Karpas-422 (cell line): ENCODE results near the gene WNT10A. TPM values are rescaled to one million over a fixed set of nuclear protein-coding genes. Genes with fewer than 3 reads are reported as not detected.

ENCODE experiments used
- DNase-seq: peaks from one replicate; pipeline ENCODE4 v3.0.0-alpha.2; 2015
- H2AFZ ChIP-seq: fragments of 200-600 bp; sonication (generic); 2 replicates; pipeline ENCODE4 v1.6.1; 2014; ENCODE audit warnings: antibody characterized with exemption, low read length, mixed read lengths
- H3K27ac ChIP-seq: fragments of 200-600 bp; sonication (generic); 2 replicates; pipeline ENCODE4 v1.5.1; 2014; ENCODE audit warnings: mild to moderate bottlenecking, low read length, moderate library complexity
- H3K27me3 ChIP-seq: fragments of 200-600 bp; sonication (generic); 2 replicates; pipeline ENCODE4 v1.6.1; 2014; ENCODE audit warnings: low read length, mixed read lengths
- H3K36me3 ChIP-seq: fragments of 200-600 bp; sonication (generic); 2 replicates; pipeline ENCODE4 v1.6.1; 2014; ENCODE audit warnings: low read length, mixed read lengths; ENCODE audit not compliant: insufficient read depth
- H3K4me1 ChIP-seq: fragments of 200-600 bp; sonication (generic); 2 replicates; pipeline ENCODE4 v1.6.1; 2014; ENCODE audit warnings: mild to moderate bottlenecking, low read length, mixed read lengths
- H3K4me2 ChIP-seq: fragments of 200-600 bp; sonication (generic); 2 replicates; pipeline ENCODE4 v1.6.1; 2014; ENCODE audit warnings: low read length, low read depth, mild to moderate bottlenecking; ENCODE audit not compliant: poor library complexity, severe bottlenecking
- H3K4me3 ChIP-seq: fragments of 200-600 bp; sonication (generic); 2 replicates; pipeline ENCODE4 v1.5.1; 2014; ENCODE audit warnings: mild to moderate bottlenecking, antibody characterized with exemption, low read length, mixed read lengths
- H3K79me2 ChIP-seq: fragments of 200-600 bp; sonication (generic); 2 replicates; pipeline ENCODE4 v1.6.1; 2014; ENCODE audit warnings: mild to moderate bottlenecking, low read length, mixed read lengths
- H3K9ac ChIP-seq: fragments of 200-600 bp; sonication (generic); 2 replicates; pipeline ENCODE4 v1.6.0; 2014; ENCODE audit warnings: low read length
- H3K9me2 ChIP-seq: fragments of 200-600 bp; sonication (generic), shearing (Covaris generic); replicated peaks from 2 replicates; pipeline ENCODE4 v1.6.0; 2014; ENCODE audit warnings: mild to moderate bottlenecking, low read length, moderate library complexity; ENCODE audit not compliant: insufficient read depth
- H3K9me3 ChIP-seq: fragments of 300-700, 200-600 bp; sonication (generic); 2 replicates; pipeline ENCODE4 v1.6.1; 2014; ENCODE audit warnings: low read length, mixed read lengths
- H4K20me1 ChIP-seq: fragments of 200-600 bp; sonication (generic); 2 replicates; pipeline ENCODE4 v1.6.1; 2014; ENCODE audit warnings: mild to moderate bottlenecking, antibody characterized with exemption, low read length, low read depth; ENCODE audit not compliant: insufficient read depth
- total RNA-seq: library from RNA; depleted of rRNA; stranded (reverse); fragments of >200 nt; shearing (Covaris generic); gene quantifications from 2 replicates; pipeline ENCODE4 v1.2.3, GENCODE V29; 2014; ENCODE audit warnings: low replicate concordance

WNT10A gene
- total RNA-seq, 1 experiment from 2014 or later, result 2.9 TPM

- H3K9ac ChIP-seq, result no peak overlapping the region
- no peaks in the 10 kb centered on the region for H4K20me1 ChIP-seq
- H3K36me3 ChIP-seq, result no peaks in the 10 kb centered on the region
- H3K4me2 ChIP-seq, result no peak overlapping the region
- no peaks in the 10 kb centered on the region for H3K79me2 ChIP-seq
- DNase-seq, result no peak
- H3K4me3 ChIP-seq, result no peak overlapping the region
- H3K27me3 ChIP-seq, result no peaks in the 10 kb centered on the region
- H3K4me1 ChIP-seq, result peaks cover 41% of the 10 kb centered on the region
- no peaks in the 10 kb centered on the region for H3K9me2 ChIP-seq
- no peak overlapping the region for H2AFZ ChIP-seq
- no peak overlapping the region for H3K27ac ChIP-seq
- no peaks in the 10 kb centered on the region for H3K9me3 ChIP-seq
These were observed 2.3 kb downstream of the WNT10A start for GRCh38 chr2:218882866-218883366.

DNA sequence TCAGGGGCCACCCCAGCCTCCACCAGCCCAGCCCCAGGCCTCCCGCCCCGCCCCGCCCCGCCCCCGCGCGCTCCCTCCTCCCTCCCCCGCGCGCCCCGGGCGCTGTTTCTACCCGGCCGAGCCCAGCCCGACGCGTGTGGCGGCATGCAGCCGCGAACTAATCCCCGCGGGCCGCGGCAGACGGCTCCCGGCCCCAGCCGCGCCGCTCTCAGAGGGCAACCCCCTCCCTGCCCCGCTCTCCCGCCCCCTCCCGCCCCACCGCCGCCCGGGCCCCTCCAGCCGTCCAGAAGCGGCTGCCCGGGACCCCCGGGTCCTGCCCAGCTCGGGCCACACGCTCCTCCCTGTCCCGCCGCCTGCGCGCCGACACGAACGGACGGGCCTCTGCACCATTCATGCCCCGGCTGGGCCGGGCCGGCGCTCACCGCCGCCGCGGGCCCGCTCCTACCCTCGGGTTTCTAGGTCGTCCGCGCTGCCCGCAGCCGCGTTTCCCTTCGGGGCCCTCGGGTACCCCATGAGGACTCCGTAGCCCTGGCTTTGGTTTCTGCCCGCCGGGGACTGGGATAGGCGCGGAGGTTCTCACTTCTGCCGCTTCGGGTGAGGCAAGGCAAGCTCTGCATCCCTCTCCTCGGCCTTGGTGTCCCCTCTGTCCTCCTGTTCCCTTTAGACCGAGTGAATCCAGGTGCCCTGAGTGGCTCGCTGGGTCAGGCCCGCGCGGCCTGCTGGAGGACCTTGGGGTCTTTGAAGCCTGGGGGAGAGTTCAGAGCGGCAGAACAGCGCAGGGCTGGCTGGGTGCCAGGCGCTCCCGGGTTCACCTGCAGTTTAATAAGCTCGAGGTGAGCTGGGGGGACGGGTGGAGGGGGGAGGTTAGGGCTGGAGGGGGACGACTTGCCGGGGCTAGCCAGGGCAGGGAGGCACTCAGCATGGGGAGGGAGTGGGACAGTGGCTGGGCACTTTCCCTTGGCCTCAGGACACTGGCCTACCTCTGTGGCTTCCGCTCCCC is 3.1 kb downstream of the WNT10A start:
- no peak overlapping the region for H3K4me2 ChIP-seq
- no peaks in the 10 kb centered on the region for H3K36me3 ChIP-seq
- H3K9me2 ChIP-seq, result no peaks in the 10 kb centered on the region
- no peak overlapping the region for H3K9ac ChIP-seq
- H3K79me2 ChIP-seq, result no peaks in the 10 kb centered on the region
- no peak overlapping the region for H3K4me3 ChIP-seq
- no peaks in the 10 kb centered on the region for H3K27me3 ChIP-seq
- H4K20me1 ChIP-seq, result no peaks in the 10 kb centered on the region
- H2AFZ ChIP-seq, result no peak overlapping the region
- H3K9me3 ChIP-seq, result no peaks in the 10 kb centered on the region
- H3K27ac ChIP-seq, result no peak overlapping the region
- H3K4me1 ChIP-seq, result peaks cover 41% of the 10 kb centered on the region
- DNase-seq, result no peak

- no peak overlapping the region for H3K4me2 ChIP-seq
- H3K27me3 ChIP-seq, result no peaks in the 10 kb centered on the region
- no peaks in the 10 kb centered on the region for H3K9me2 ChIP-seq
- no peaks in the 10 kb centered on the region for H4K20me1 ChIP-seq
- no peak overlapping the region for H3K27ac ChIP-seq
- H3K79me2 ChIP-seq, result no peaks in the 10 kb centered on the region
- H3K36me3 ChIP-seq, result no peaks in the 10 kb centered on the region
- H2AFZ ChIP-seq, result no peak overlapping the region
- H3K9me3 ChIP-seq, result no peaks in the 10 kb centered on the region
- no peak for DNase-seq
- peaks cover 37% of the 10 kb centered on the region for H3K4me1 ChIP-seq
- no peak overlapping the region for H3K4me3 ChIP-seq
- H3K9ac ChIP-seq, result no peak overlapping the region
These were observed 3.9 kb downstream of the WNT10A start for GRCh38 chr2:218884519-218884918.

DNA sequence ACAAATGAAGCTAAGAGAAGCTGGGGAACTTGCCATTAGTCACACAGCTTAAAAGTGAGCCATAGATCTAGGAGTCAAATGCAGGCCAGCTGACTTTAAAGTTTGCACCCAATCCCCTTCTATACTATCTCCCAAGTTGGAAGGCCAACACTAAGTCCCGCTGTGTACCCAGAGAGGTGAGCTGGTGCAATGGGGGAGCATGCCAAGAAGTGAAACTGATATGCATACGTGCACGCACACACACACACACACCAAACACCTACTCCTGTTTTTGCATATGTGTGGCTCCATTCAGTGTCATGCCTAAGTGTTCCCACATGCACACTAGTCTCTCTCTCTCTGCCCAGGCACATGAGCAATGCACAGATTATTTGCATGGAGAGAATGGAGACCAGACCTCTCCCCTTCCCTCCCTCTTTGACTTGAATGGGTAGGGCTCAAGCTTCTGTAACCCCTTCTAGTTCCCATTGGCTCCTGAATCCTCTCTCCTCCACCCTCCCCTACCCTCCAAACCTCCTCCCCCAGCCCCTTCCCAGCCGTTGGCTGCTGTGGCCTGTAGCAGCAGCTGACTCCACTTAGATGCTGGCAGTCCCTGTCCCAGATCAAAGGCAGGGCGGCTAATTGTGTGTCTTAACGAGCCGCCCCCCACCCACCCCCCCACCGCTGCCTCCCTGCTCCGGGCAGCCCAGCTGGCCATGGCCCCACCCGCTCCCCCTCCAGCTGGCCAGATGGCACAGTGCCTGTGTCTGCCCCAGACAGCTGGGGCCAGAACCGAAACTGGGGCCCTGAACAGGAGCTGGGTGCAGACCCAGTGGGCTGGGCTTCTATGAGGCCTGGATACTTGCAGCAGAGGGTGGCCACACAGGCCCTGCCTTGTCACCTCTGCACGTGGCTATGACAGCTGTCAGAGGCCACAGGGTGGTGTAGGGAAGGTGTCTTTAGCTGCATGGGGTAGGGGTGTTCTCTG is 5.6 kb downstream of the WNT10A start:
- peaks cover 22% of the 10 kb centered on the region for H3K4me1 ChIP-seq
- H3K27me3 ChIP-seq, result no peaks in the 10 kb centered on the region
- H3K9ac ChIP-seq, result no peak overlapping the region
- H3K79me2 ChIP-seq, result no peaks in the 10 kb centered on the region
- no peaks in the 10 kb centered on the region for H4K20me1 ChIP-seq
- no peak overlapping the region for H3K27ac ChIP-seq
- peak overlapping the region; percentile 33; the same call in 1 of the 2 replicates for H3K4me3 ChIP-seq
- peak overlapping the region; percentile 42 for H3K4me2 ChIP-seq
- no peaks in the 10 kb centered on the region for H3K9me3 ChIP-seq
- DNase-seq, result peak; percentile 69
- H3K36me3 ChIP-seq, result no peaks in the 10 kb centered on the region
- no peaks in the 10 kb centered on the region for H3K9me2 ChIP-seq
- H2AFZ ChIP-seq, result no peak overlapping the region

DNA sequence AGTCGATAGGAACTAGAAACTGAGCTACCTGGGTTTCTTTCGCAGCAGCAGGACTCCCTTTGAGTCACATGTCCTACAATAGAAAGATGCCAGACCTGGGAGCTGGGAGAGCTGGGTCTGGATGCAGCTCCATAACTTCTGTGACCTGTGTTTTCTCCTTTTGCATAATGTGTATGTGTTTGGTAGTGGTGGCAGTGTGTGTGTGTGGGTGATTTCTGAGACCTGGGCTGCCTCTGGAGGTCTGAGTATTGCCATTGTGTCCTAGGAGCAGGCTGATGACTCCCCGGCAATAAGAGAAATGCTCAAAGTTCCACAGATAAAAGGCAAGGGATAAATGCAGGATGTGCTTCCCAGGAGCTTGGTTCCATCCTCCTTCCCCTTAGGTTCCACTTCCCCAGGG is 6.4 kb downstream of the WNT10A start:
- Histone ChIP-seq H4K20me1 (no peaks in the 10 kb centered on the region), H3K4me3 (no peak overlapping the region), H3K27me3 (no peaks in the 10 kb centered on the region), H3K9me3 (no peaks in the 10 kb centered on the region), H3K36me3 (no peaks in the 10 kb centered on the region), H3K79me2 (no peaks in the 10 kb centered on the region), H3K4me2 (no peak overlapping the region), H3K9ac (no peak overlapping the region), H3K27ac (no peak overlapping the region), H3K9me2 (no peaks in the 10 kb centered on the region), H3K4me1 (peaks cover 24% of the 10 kb centered on the region), H2AFZ (no peak overlapping the region)
- DNase-seq, result no peak

DNA sequence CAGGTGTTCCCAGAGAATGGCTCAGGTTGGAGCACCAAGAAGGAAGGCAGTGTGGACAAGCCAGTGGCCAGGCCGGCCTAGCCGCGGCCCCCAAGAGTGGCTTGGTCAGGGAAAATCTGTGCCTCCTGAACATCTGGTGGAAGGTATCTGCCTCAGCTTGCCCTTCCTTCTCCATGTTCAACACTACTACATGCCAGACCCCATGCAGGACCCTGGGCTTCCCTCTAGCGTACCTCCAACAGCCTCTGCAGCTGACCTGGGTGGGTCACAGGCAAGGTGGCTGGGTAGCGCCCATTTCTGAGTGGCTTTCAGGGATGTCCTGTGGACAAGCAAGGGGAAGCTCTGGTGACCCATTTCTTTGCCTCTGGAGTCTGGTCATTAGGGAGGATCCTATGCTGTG is 7.7 kb downstream of the WNT10A start:
- Histone ChIP-seq H3K9ac (no peak overlapping the region), H3K4me3 (no peak overlapping the region), H2AFZ (no peak overlapping the region), H4K20me1 (no peaks in the 10 kb centered on the region), H3K9me2 (no peaks in the 10 kb centered on the region), H3K4me2 (no peak overlapping the region), H3K79me2 (no peaks in the 10 kb centered on the region), H3K27ac (no peak overlapping the region), H3K36me3 (no peaks in the 10 kb centered on the region), H3K9me3 (no peaks in the 10 kb centered on the region), H3K27me3 (no peaks in the 10 kb centered on the region), H3K4me1 (peaks cover 35% of the 10 kb centered on the region)
- no peak for DNase-seq

- peaks cover 41% of the 10 kb centered on the region for H3K4me1 ChIP-seq
- H3K36me3 ChIP-seq, result no peaks in the 10 kb centered on the region
- H3K4me3 ChIP-seq, result no peak overlapping the region
- no peaks in the 10 kb centered on the region for H3K79me2 ChIP-seq
- H3K27ac ChIP-seq, result no peak overlapping the region
- no peak overlapping the region for H3K9ac ChIP-seq
- H2AFZ ChIP-seq, result no peak overlapping the region
- no peaks in the 10 kb centered on the region for H4K20me1 ChIP-seq
- no peaks in the 10 kb centered on the region for H3K9me2 ChIP-seq
- DNase-seq, result no peak
- H3K27me3 ChIP-seq, result no peaks in the 10 kb centered on the region
- H3K4me2 ChIP-seq, result no peak overlapping the region
- H3K9me3 ChIP-seq, result no peaks in the 10 kb centered on the region
These were observed 9.3 kb downstream of the WNT10A start for GRCh38 chr2:218889937-218890336.

- Histone ChIP-seq H3K4me1 (peaks cover 40% of the 10 kb centered on the region), H3K9ac (no peak overlapping the region), H3K79me2 (no peaks in the 10 kb centered on the region), H3K4me3 (no peak overlapping the region), H3K9me3 (no peaks in the 10 kb centered on the region), H3K27me3 (no peaks in the 10 kb centered on the region), H2AFZ (no peak overlapping the region), H3K4me2 (no peak overlapping the region), H3K9me2 (no peaks in the 10 kb centered on the region), H4K20me1 (no peaks in the 10 kb centered on the region), H3K36me3 (no peaks in the 10 kb centered on the region), H3K27ac (no peak overlapping the region)
- DNase-seq, result no peak
These were observed 9.7 kb downstream of the WNT10A start for GRCh38 chr2:218890369-218890768.
